ENCODE results near the gene SKI.
A peak's percentile ranks its signal among the peaks of the same experiment; 100 is the strongest.

SKI gene

GRCh38 chr1:2298685-2299084 is 70.6 kb downstream of the SKI start:
- no peak for DNase-seq

- DNase-seq: no peak
These were observed 71.1 kb downstream of the SKI start for GRCh38 chr1:2299131-2299627.

GRCh38 chr1:2300004-2300771 is 72.1 kb downstream of the SKI start:
- DNase-seq: peak; percentile 82

GRCh38 chr1:2300851-2301606 is 72.9 kb downstream of the SKI start:
- peak; percentile 85 for DNase-seq

- no peak for DNase-seq
These were observed 73.6 kb downstream of the SKI start for GRCh38 chr1:2301607-2302291.

- no peak for DNase-seq
These were observed 74.3 kb downstream of the SKI start for GRCh38 chr1:2302292-2302925.

- DNase-seq: no peak
These were observed 75.1 kb downstream of the SKI start for GRCh38 chr1:2303016-2303775.

GRCh38 chr1:2303781-2304180 is 75.7 kb downstream of the SKI start:
- no peak for DNase-seq

- no peak for DNase-seq
These were observed 76.2 kb downstream of the SKI start for GRCh38 chr1:2304282-2304681.

- DNase-seq: no peak
These were observed 77.0 kb downstream of the SKI start for GRCh38 chr1:2304921-2305681.

GRCh38 chr1:2306151-2306978 is 78.2 kb downstream of the SKI start:
- no peak for DNase-seq

- no peak for DNase-seq
These were observed 79.0 kb downstream of the SKI start for GRCh38 chr1:2307064-2307605.

- no peak for DNase-seq
These were observed 79.9 kb downstream of the SKI start for GRCh38 chr1:2307972-2308371.

GRCh38 chr1:2308844-2309243 is 80.7 kb downstream of the SKI start:
- no peak for DNase-seq

- no peak for DNase-seq
These were observed 82.4 kb downstream of the SKI start for GRCh38 chr1:2310332-2311183.

GRCh38 chr1:2311184-2312032 is 83.3 kb downstream of the SKI start:
- peak; percentile 54 for DNase-seq

- DNase-seq: no peak
These were observed 84.0 kb downstream of the SKI start for GRCh38 chr1:2312160-2312514.
